GM23338 (cell line): ENCODE results near the gene TRMT11. TPM values are rescaled to one million over a fixed set of nuclear protein-coding genes. Genes with fewer than 3 reads are reported as not detected.

Source experiments
- ATAC-seq: fragments of 200-7000 bp; cut with Tn5 transposase; 3 replicates; pipeline ENCODE4 v1.9.1; 2020
- DNase-seq: peaks from one replicate; pipeline ENCODE4 v3.0.0-alpha.2; 2015; ENCODE audit warnings: low spot score
- H2AFZ ChIP-seq: fragments of 200-600 bp; sonication (generic); 2 replicates; pipeline ENCODE4 v1.8.0; 2016; ENCODE audit warnings: antibody characterized with exemption, mild to moderate bottlenecking, moderate library complexity
- H3F3A ChIP-seq: fragments of 200-600 bp; sonication (generic); replicated peaks from 2 replicates; pipeline ENCODE4 v1.8.0; 2017; ENCODE audit warnings: antibody characterized with exemption, mixed run types, low read depth
- H3K27ac ChIP-seq: fragments of 200-600 bp; sonication (generic); 2 replicates; pipeline ENCODE4 v1.6.1; 2016; ENCODE audit warnings: low read depth
- H3K27me3 ChIP-seq: fragments of 200-600 bp; sonication (generic); 2 replicates; pipeline ENCODE4 v1.8.0; 2016; ENCODE audit warnings: mild to moderate bottlenecking, mixed run types, moderate library complexity; ENCODE audit not compliant: insufficient read depth
- H3K36me3 ChIP-seq: fragments of 200-600 bp; sonication (generic); 2 replicates; pipeline ENCODE4 v1.8.0; 2016; ENCODE audit warnings: mild to moderate bottlenecking; ENCODE audit not compliant: insufficient read depth
- H3K4me1 ChIP-seq: fragments of 200-600 bp; sonication (generic); 2 replicates; pipeline ENCODE4 v1.8.0; 2016; ENCODE audit warnings: mild to moderate bottlenecking, moderate library complexity; ENCODE audit not compliant: insufficient read depth
- H3K4me2 ChIP-seq: fragments of 200-600 bp; sonication (generic); 2 replicates; pipeline ENCODE4 v1.7.1; 2017; ENCODE audit warnings: mixed run types
- H3K4me3 ChIP-seq: fragments of 200-600 bp; sonication (generic); 2 replicates; pipeline ENCODE4 v1.6.1; 2016; ENCODE audit warnings: mixed run types
- H3K79me2 ChIP-seq: fragments of 200-600 bp; sonication (generic); replicated peaks from 2 replicates; pipeline ENCODE4 v1.8.0; 2017; ENCODE audit warnings: mild to moderate bottlenecking; ENCODE audit not compliant: insufficient read depth
- H3K9me2 ChIP-seq: fragments of 200-600 bp; sonication (generic); 2 replicates; pipeline ENCODE4 v1.8.0; 2017; ENCODE audit not compliant: insufficient read depth
- H4K20me1 ChIP-seq: fragments of 200-600 bp; sonication (generic); replicated peaks from 2 replicates; pipeline ENCODE4 v1.8.0; 2017; ENCODE audit warnings: mild to moderate bottlenecking; ENCODE audit not compliant: insufficient read depth
- H3K27ac Mint-ChIP-seq: 2 replicates; pipeline ENCODE4 v1.8.0; 2020; ENCODE audit warnings: inconsistent platforms, mild to moderate bottlenecking, moderate library complexity, mixed read lengths
- H3K27me3 Mint-ChIP-seq: 3 replicates; pipeline ENCODE4 v1.8.0; 2022; ENCODE audit warnings: low read depth, mild to moderate bottlenecking, moderate library complexity, mixed read lengths, inconsistent platforms; ENCODE audit not compliant: insufficient read depth, poor library complexity
- H3K36me3 Mint-ChIP-seq: 3 replicates; pipeline ENCODE4 v1.8.0; 2021; ENCODE audit warnings: low read depth, mild to moderate bottlenecking, inconsistent platforms, moderate library complexity, mixed read lengths
- H3K4me1 Mint-ChIP-seq: 3 replicates; pipeline ENCODE4 v1.8.0; 2020; ENCODE audit warnings: mild to moderate bottlenecking, inconsistent platforms, mixed read lengths
- H3K4me3 Mint-ChIP-seq: 3 replicates; pipeline ENCODE4 v1.8.0; 2021; ENCODE audit warnings: moderate library complexity, mild to moderate bottlenecking, inconsistent platforms, mixed read lengths
- H3K9me3 Mint-ChIP-seq: 3 replicates; pipeline ENCODE4 v1.8.0; 2020; ENCODE audit warnings: moderate library complexity, mild to moderate bottlenecking, inconsistent platforms, mixed read lengths
- CREB1 ChIP-seq: fragments of 250-450 bp; sonication (Bioruptor Pico); IDR thresholded peaks from 2 replicates; pipeline ENCODE4 v1.5.0; 2020; ENCODE audit warnings: low read depth, mild to moderate bottlenecking, moderate library complexity
- CTCF ChIP-seq, 2 experiments: fragments of 200-600 bp in 1 of 2; sonication (generic) in 1 of 2; conservative IDR thresholded peaks; 2 replicates each; pipeline versions ENCODE4 v1.5.1 to v1.6.1; 2016 to 2017; ENCODE audit warnings: antibody characterized with exemption in 2 of 2, low read depth in 2 of 2, mild to moderate bottlenecking in 2 of 2, moderate library complexity in 1 of 2
- EZH2 ChIP-seq: fragments of 200-600 bp; sonication (generic); IDR thresholded peaks from one replicate; pipeline ENCODE4 v1.8.0; 2017; ENCODE audit warnings: antibody characterized with exemption, mild to moderate bottlenecking, low read depth; ENCODE audit not compliant: unreplicated experiment
- POLR2AphosphoS5 ChIP-seq: IDR thresholded peaks from 2 replicates; pipeline ENCODE4 v1.6.1; 2016; ENCODE audit warnings: antibody characterized with exemption, low read depth
- REST ChIP-seq: IDR thresholded peaks from one replicate; pipeline ENCODE4 v1.6.1; 2018; ENCODE audit warnings: antibody characterized with exemption; ENCODE audit not compliant: unreplicated experiment
- ZNF462 ChIP-seq: fragments of 250-450 bp; sonication (Bioruptor Pico); IDR thresholded peaks from 2 replicates; pipeline ENCODE4 v1.5.0; 2020; ENCODE audit warnings: mild to moderate bottlenecking, moderate library complexity
- polyA plus RNA-seq: library from polyadenylated mRNA; unstranded; fragments of >200 nt; fragmentation: Nextera tagmentation; extraction: Ambion mirVana; gene quantifications from 2 replicates; pipeline ENCODE4 v1.2.1, GENCODE V29; 2016
- total RNA-seq: library from RNA; depleted of rRNA; stranded (reverse); fragments of >200 nt; shearing (Covaris generic); gene quantifications from 2 replicates; pipeline ENCODE4 v1.2.3, GENCODE V29; 2014

The TRMT11 gene
- total and polyA plus RNA-seq, 2 experiments from 2014 or later: 49.5 to 50.9 TPM

GRCh38 chr6:126035764-126036163 lies 49.4 kb downstream of the TRMT11 start (continued):
- no peak for TF ChIP-seq REST
- no peak for TF ChIP-seq CREB1
- TF ChIP-seq EZH2: no peak
- TF ChIP-seq POLR2AphosphoS5: no peak
- TF ChIP-seq ZNF462: no peak

GRCh38 chr6:126038234-126038633 lies 51.9 kb downstream of the TRMT11 start:
- no peak overlapping the region for H3K27ac ChIP-seq
- peaks cover 43% of the 10 kb centered on the region for H3K36me3 Mint-ChIP-seq
- H3K9me3 Mint-ChIP-seq: peaks cover 3% of the 10 kb centered on the region; the same call in 1 of the 3 replicates

More at GRCh38 chr6:126038234-126038633, 51.9 kb downstream of the TRMT11 start:
- no peak overlapping the region for H3K4me2 ChIP-seq
- H3F3A ChIP-seq: no peaks in the 10 kb centered on the region
- H3K36me3 ChIP-seq: peaks cover 4% of the 10 kb centered on the region; the same call in 1 of the 2 replicates
- H2AFZ ChIP-seq: no peak overlapping the region
- ATAC-seq (no peak), DNase-seq (no peak)
- no peaks in the 10 kb centered on the region for H3K9me2 ChIP-seq
- H3K79me2 ChIP-seq: no peaks in the 10 kb centered on the region
- Mint-ChIP-seq H3K27me3 (no peaks in the 10 kb centered on the region), H3K27ac (no peak overlapping the region), H3K4me3 (no peak overlapping the region), H3K4me1 (peaks cover 4% of the 10 kb centered on the region; the same call in 1 of the 3 replicates)
- H3K4me1 ChIP-seq: no peaks in the 10 kb centered on the region
- no peaks in the 10 kb centered on the region; the same call in 1 of the 2 replicates for H4K20me1 ChIP-seq
- TF ChIP-seq CTCF (conservative IDR thresholded peaks at IDR 0.05; ENCODE audit: low read depth in 2 of 2): no peak
- TF ChIP-seq REST: no peak
- no peaks in the 10 kb centered on the region for H3K27me3 ChIP-seq
- no peak overlapping the region for H3K4me3 ChIP-seq
